Keratinocyte (primary cell): ENCODE measurements around the gene IPPK.

ENCODE experiments used
- CTCF ChIP-seq, 3 experiments: IDR thresholded peaks in 1 of 3; conservative IDR thresholded peaks in 1 of 3; optimal IDR thresholded peaks in 1 of 3; 2 replicates in 2 of 3; 3 replicates in 1 of 3; pipeline versions ENCODE3 to v1.5.1; 2011; ENCODE audit warnings: low read length in 3 of 3, mild to moderate bottlenecking in 3 of 3, moderate library complexity in 2 of 3, control low read depth in 1 of 3, inconsistent platforms in 1 of 3; ENCODE audit not compliant: insufficient read depth in 2 of 3; ENCODE audit errors: extremely low read depth in 1 of 3
- EZH2 ChIP-seq: IDR thresholded peaks from one replicate; pipeline ENCODE4 v1.6.1; 2012; ENCODE audit warnings: inconsistent platforms, mild to moderate bottlenecking, low read length, moderate library complexity

- TF ChIP-seq CTCF (optimal IDR thresholded peaks at IDR 0.05 in 1 of 3, IDR thresholded peaks at IDR 0.05 in 1 of 3, conservative IDR thresholded peaks at IDR 0.05 in 1 of 3; ENCODE audit: extremely low read depth in 1 of 3, insufficient read depth in 2 of 3, low read length in 3 of 3), result peak in 2 of 3 experiments; percentile 24 to 33
- TF ChIP-seq EZH2, result no peak
Measured at GRCh38 chr9:92715488-92716231, 45.7 kb upstream of the IPPK start.
